Fibroblast of villous mesenchyme (primary cell): ENCODE results near the gene OGN. TPM values are rescaled to one million over a fixed set of nuclear protein-coding genes. Genes with fewer than 3 reads are reported as not detected.

ENCODE experiments used
- DNase-seq: peaks from one replicate; pipeline ENCODE4 v3.0.0-alpha.2; 2010; ENCODE audit warnings: low read depth
- H3K4me3 ChIP-seq: 2 replicates; pipeline ENCODE4 v1.5.1; 2011; ENCODE audit warnings: low read depth, mild to moderate bottlenecking, low read length
- CTCF ChIP-seq: IDR thresholded peaks from 2 replicates; pipeline ENCODE4 v1.5.1; 2012; ENCODE audit warnings: low read depth, mild to moderate bottlenecking, low read length; ENCODE audit not compliant: insufficient read depth
- total RNA-seq: library from RNA; depleted of rRNA; stranded (reverse); fragments of >200 nt; gene quantifications from 2 replicates; pipeline ENCODE4 v1.2.3, GENCODE V29; 2012

Gene OGN
- total RNA-seq, 1 donor, result not detected

GRCh38 chr9:92333282-92333634 lies 71.1 kb downstream of the OGN start:
- no peak overlapping the region for H3K4me3 ChIP-seq
- TF ChIP-seq CTCF, result no peak
- no peak for DNase-seq

Other genes with a start within 250 kb of the OGN start
- gene IARS1, start 110.9 kb downstream of the OGN start, total RNA-seq, result 377 and 457 TPM in 2 replicates
- gene NOL8, start 79.2 kb downstream of the OGN start, total RNA-seq, result 24.2 and 25.4 TPM in 2 replicates
- 2.2 and 2.6 TPM in 2 replicates for gene CENPP, start 78.6 kb downstream of the OGN start, total RNA-seq
- not detected in 2 replicates for gene OMD, start 19.9 kb upstream of the OGN start, total RNA-seq
- 1.6 and 3.9 TPM in 2 replicates for gene ASPN, start 77.9 kb upstream of the OGN start, total RNA-seq
- gene ECM2, start 131.4 kb upstream of the OGN start, total RNA-seq, result 2.3 and 2.6 TPM in 2 replicates